ENCODE data around the gene TBC1D8. TPM values are rescaled to one million over a fixed set of nuclear protein-coding genes. Genes with fewer than 3 reads are reported as not detected.
A peak's percentile ranks its signal among the peaks of the same experiment; 100 is the strongest.

Gene TBC1D8
- total and polyA plus RNA-seq, 2 of the 8 experiments (the other 6 are each of a cell fraction or from before 2014, with no cell fraction given), result 20.8 to 21.8 TPM

- TF ChIP-seq POU5F1 (IDR thresholded peaks at IDR 0.05; ENCODE audit: low read depth, low read length), result no peak
- TF ChIP-seq SP1 (IDR thresholded peaks at IDR 0.05; ENCODE audit: low read depth, low read length), result no peak
- no peak; a peak in 1 of 4 replicates for TF ChIP-seq RAD21 (IDR thresholded peaks at IDR 0.05 in 1 of 2, conservative IDR thresholded peaks at IDR 0.05 in 1 of 2; ENCODE audit: low read depth in 2 of 2, low read length in 2 of 2)
- TF ChIP-seq CTCF (IDR thresholded peaks at IDR 0.05; ENCODE audit: control extremely low read depth in 1 of 3, insufficient read depth in 1 of 3, low read depth in 1 of 3, low read length in 3 of 3), result no peak
- peak; percentile 88 for TF ChIP-seq E2F6 (IDR thresholded peaks at IDR 0.05)
- peak; percentile 85 for TF ChIP-seq MAX (IDR thresholded peaks at IDR 0.05)
- TF ChIP-seq, protein P1, sequence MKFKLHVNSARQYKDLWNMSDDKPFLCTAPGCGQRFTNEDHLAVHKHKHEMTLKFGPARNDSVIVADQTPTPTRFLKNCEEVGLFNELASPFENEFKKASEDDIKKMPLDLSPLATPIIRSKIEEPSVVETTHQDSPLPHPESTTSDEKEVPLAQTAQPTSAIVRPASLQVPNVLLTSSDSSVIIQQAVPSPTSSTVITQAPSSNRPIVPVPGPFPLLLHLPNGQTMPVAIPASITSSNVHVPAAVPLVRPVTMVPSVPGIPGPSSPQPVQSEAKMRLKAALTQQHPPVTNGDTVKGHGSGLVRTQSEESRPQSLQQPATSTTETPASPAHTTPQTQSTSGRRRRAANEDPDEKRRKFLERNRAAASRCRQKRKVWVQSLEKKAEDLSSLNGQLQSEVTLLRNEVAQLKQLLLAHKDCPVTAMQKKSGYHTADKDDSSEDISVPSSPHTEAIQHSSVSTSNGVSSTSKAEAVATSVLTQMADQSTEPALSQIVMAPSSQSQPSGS (IDR thresholded peaks at IDR 0.05; ENCODE audit: low read length), result no peak
- no peak for TF ChIP-seq NRF1 (IDR thresholded peaks at IDR 0.05; ENCODE audit: low read depth, low read length)
- TF ChIP-seq BCL11A (IDR thresholded peaks at IDR 0.05; ENCODE audit: low read depth in 2 of 2, low read length in 2 of 2), result no peak
- 0 out of 2 replicates have a peak, but pooled peaks have one; percentile 27 for TF ChIP-seq TCF12 (IDR thresholded peaks at IDR 0.05; ENCODE audit: low read depth, low read length)
- no peak for TF ChIP-seq KDM1A (IDR thresholded peaks at IDR 0.05; ENCODE audit: borderline replicate concordance, low read length)
- no peak for TF ChIP-seq HDAC6 (IDR thresholded peaks at IDR 0.05; ENCODE audit: low read depth, low read length)
- no peak for TF ChIP-seq EGR1 (IDR thresholded peaks at IDR 0.05; ENCODE audit: borderline replicate concordance, low read depth, low read length)
Measured at GRCh38 chr2:101150306-101151145, 656 bp downstream of the TBC1D8 start (continued).
